Nucleus accumbens (tissue), 56 donors: ENCODE results near the gene MCTP2.

Experiments
- DNase-seq, 56 donors: peaks; one replicate each; lab custom pipeline; 2025; lab: John Stamatoyannopoulos, UW

Gene MCTP2

GRCh38 chr15:94383041-94383440 is 151.7 kb downstream of the MCTP2 start:
- DNase-seq, result no peak

GRCh38 chr15:94383706-94384105 is 152.3 kb downstream of the MCTP2 start:
- DNase-seq, result no peak

GRCh38 chr15:94385441-94385840 is 154.1 kb downstream of the MCTP2 start:
- no peak for DNase-seq

GRCh38 chr15:94386351-94386750 is 155.0 kb downstream of the MCTP2 start:
- no peak for DNase-seq

GRCh38 chr15:94387442-94387841 is 156.1 kb downstream of the MCTP2 start:
- DNase-seq, result no peak

GRCh38 chr15:94387849-94388441 is 156.6 kb downstream of the MCTP2 start:
- DNase-seq, result no peak

- DNase-seq, result no peak
These were observed 164.3 kb downstream of the MCTP2 start for GRCh38 chr15:94395640-94396039.

- DNase-seq, result no peak
These were observed 166.0 kb downstream of the MCTP2 start for GRCh38 chr15:94397337-94397736.

GRCh38 chr15:94398001-94398400 is 166.6 kb downstream of the MCTP2 start:
- no peak for DNase-seq

- no peak for DNase-seq
These were observed 169.4 kb downstream of the MCTP2 start for GRCh38 chr15:94400526-94401298.

- no peak for DNase-seq
These were observed 172.0 kb downstream of the MCTP2 start for GRCh38 chr15:94403331-94403730.

GRCh38 chr15:94404733-94405283 is 173.4 kb downstream of the MCTP2 start:
- DNase-seq, result no peak

GRCh38 chr15:94411285-94411684 is 179.9 kb downstream of the MCTP2 start:
- no peak for DNase-seq

- DNase-seq, result no peak
These were observed 180.5 kb downstream of the MCTP2 start for GRCh38 chr15:94411846-94412245.

- no peak for DNase-seq
These were observed 181.8 kb downstream of the MCTP2 start for GRCh38 chr15:94412979-94413746.

GRCh38 chr15:94414916-94415315 is 183.6 kb downstream of the MCTP2 start:
- DNase-seq, result no peak

GRCh38 chr15:94416267-94416666 is 184.9 kb downstream of the MCTP2 start:
- DNase-seq, result no peak

GRCh38 chr15:94416820-94417219 is 185.5 kb downstream of the MCTP2 start:
- DNase-seq, result no peak

- no peak for DNase-seq
These were observed 186.3 kb downstream of the MCTP2 start for GRCh38 chr15:94417501-94418293.

- DNase-seq, result no peak
These were observed 190.3 kb downstream of the MCTP2 start for GRCh38 chr15:94421706-94422105.
